GM19468 (cell line): ENCODE results near the gene FOXP3.
"Not testable (repeated sequence)": the region's sequence is repeated elsewhere in the genome, so short reads cannot be mapped to it uniquely, and the experiment has no call there.

Experiments used
- ATAC-seq: cut with Tn5 transposase; IDR thresholded peaks from one replicate; pipeline ENCODE4 v1.9.1; 2021; ENCODE audit warnings: mild to moderate bottlenecking, moderate library complexity, moderate number of reproducible peaks; ENCODE audit not compliant: unreplicated experiment; ENCODE audit errors: extremely low read depth

The FOXP3 gene

DNA sequence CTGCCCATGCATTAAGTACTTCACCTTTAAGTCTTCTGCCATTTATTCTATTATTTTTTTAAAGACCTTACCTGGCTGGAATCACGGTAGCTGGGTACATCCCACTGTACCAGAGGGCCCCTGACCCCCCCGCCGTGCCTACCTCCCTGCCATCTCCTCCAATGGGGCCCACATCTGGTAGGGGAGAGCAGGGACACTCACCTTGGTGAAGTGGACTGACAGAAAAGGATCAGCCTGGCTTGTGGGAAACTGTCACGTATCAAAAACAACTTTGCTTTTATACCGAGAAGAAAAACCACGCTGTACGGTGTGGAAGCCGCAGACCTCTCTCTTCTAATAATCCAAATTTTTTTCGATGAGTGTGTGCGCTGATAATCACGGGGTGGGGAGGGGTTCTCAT lies at the start of gene FOXP3:
Gene FOXP3 (minus strand): TSS at position 251 of the 400 bp plus-strand sequence. CDS start 6,205 bp downstream, outside the sequence.
- no peak for ATAC-seq

- ATAC-seq, result no peak
Observed at GRCh38 chrX:49312176-49312575, 47.7 kb upstream of the FOXP3 start.

DNA sequence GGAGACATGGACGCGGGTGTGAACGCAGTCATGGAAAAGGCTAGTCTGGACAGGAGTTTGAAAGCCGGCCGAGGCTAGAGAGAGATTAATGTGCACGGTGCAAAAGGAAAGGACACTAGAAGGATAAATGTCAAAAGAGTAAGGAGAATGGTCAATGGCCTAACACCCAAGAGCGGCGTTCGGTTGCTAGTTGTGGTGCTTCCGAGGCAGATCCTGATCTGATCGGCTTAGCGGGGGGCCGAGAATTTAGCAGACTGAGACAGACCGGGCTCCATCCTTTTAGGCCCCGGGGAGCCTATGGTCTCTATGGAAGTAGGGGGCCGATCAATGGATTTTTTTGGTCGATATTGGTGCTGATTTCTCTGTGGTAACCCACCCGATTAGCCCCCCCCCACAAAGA lies 45.9 kb upstream of the FOXP3 start:
- no peak for ATAC-seq

DNA sequence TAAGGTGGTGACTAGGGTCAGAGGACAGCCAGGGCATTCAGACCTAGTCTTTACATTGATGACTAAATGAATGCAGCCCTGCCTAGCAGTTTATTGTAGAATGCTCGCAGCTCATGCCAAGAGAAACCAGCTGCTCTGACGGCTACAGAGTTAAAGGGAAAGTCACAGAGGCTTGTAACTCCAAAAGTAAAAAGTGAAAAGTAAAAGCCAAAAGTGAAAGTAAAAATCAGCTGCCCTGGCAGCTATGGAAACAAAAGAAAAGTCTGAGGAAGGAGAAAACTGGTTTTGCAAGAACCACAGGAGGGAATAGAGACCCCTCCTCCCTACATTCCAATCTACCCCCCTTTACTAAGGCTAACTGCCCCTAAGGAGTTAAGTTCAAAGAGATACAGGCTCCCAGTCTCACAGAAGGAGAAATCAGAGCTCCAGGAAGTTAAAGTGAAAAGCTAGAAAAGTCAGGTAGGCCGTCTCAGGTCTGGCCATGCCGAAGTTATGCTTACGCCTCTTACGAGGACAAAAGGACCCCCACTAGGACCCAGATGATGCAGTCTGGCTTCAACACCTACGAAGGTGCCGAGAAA lies 45.0 kb upstream of the FOXP3 start:
- no peak for ATAC-seq

- no peak for ATAC-seq
Observed at GRCh38 chrX:49308604-49309269, 44.2 kb upstream of the FOXP3 start.

DNA sequence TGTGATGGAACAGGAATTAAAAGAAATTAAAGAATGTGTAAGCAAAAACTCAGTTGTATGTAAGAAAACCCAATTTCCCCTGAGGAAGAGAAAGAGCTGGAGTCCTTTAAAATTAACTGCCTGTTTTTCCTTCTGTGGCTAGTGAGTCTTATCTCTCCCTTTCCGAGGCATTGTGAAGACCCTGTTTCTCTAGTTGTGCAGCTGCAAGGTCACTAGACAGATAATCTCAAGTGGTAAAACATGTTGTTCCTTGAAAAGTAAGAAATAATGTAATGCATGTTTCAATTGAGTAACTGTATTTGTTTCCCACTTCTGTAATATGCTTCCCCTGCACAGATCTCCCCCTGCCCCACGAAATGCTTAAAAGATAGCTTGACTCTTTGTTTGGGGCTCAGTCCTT lies 43.3 kb upstream of the FOXP3 start:
- not testable (repeated sequence) for ATAC-seq

DNA sequence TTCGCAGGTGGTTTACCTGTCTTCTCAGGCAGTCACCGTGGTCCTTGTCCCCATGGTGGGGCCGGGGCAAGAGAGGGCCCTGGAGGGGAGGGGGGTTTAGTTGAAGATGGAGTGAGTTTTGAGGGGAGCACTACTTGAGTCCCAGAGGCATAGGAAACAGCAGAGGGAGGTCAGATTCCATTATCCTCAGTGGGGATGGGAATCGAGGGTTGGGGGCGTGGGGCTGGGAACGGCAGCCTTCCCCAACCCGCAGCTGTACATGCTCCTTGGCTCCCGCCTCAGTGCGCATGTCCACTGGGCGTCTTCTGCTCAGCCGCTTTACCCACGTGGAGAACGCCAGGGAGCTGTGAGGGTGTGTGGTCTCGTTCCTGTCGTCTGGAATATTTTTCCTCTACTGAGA lies 38.8 kb upstream of the FOXP3 start, which contains the start of gene GAGE10:
Gene GAGE10 (plus strand): TSS at position 301 of the 400 bp plus-strand sequence. CDS start 1,214 bp downstream, outside the sequence.
- ATAC-seq, result no peak

DNA sequence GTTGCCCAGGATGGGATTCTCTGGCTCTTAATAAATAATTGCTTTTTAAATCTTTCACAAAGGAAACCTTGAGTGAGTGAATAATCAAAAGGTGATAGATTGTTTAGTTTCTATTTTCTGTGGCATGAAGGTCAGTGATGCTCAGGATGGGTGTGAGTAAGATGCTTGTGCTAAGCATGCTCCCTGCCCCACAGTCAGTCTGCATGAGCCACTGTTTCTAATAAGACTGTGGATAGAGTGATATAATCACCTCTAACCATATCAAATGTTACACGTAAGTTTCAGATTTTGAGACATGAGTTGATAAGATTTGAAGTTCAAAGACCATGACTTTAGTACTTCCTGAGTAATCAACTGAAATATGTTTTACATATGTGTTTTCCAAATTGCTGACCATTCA lies 36.2 kb upstream of the FOXP3 start:
- no peak for ATAC-seq

GRCh38 chrX:49299293-49299692 lies 34.8 kb upstream of the FOXP3 start:
- not testable (repeated sequence) for ATAC-seq

DNA sequence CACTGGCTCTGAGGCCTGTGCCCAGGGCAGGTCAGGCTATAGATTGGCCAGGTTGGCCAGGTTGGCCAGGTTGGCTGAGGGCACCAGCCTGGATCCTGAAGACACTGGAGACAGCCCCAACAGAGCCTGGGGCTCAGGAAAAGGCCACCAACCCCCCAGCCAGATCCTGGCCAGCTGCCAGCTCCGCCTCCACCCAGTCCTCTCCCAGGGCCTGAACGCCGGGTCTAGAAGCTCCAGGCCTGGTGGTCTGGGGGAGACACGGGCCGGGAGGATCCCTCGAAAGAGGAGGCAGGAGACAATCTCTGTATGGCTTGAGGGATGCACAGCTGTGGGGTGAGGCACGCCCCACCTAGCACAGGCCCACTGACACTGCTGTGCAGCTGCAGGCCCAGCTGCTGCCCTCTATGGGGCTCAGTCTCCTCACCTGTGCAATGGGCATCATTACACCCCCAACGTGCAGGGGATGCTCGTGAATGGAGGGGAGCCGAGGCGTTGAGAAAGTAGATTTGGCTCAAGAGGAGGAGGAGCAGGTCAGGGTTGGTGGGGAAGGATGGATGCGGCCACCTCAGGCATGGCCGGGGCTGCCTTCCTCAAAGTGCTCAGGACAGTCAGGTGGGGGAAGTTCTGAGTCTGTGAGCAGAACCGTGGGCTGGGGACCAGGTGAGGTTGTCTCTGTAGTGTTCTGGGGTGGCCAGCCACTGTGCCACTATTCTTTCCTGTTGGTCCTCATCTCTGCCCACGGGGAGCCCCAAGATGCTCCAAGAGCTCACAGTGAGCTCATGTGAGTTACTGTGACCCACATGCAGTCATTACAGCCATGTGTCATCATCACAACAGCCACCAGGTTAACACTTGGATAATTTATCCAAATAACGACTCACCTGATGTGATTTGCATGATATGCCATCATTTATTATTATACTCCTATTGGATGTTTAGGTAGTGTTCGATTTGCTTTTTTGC lies 28.2 kb upstream of the FOXP3 start:
- no peak for ATAC-seq

DNA sequence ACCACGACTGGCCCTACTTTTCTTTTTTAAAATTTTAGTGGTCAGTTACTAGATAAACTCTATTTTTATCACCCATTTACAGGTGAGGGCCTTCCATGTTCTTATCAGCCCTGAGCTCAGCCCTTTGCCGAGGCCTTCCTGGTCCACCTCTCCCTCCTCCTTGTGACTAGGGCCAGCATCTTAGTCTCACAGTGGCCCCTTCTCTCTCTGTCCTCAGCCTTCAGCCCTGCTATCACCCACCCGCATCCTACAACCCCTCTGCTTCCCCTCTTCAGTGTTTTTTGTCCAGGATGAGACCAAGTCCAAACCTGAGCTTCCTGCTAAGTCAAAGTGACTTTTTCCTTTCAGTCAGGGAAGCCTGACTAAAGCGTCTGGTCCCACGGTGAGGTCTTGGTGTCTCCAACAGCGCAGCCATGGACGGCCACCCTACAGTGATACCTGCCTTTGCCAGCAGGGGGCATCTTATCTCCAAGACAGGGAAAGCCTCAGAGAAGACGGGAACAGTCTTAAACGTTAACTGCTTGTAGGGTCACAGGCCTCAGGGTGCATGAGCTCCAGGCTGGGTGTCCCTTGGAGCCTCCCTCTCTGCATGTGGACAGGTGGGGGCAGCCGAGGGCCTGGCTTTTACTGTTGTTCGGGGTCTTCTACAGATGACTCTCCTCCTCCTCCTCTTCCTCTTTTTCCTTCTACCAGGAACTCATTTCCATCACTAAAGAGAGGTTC lies 27.3 kb upstream of the FOXP3 start:
- no peak for ATAC-seq

- ATAC-seq, result no peak
Observed at GRCh38 chrX:49290215-49290614, 25.7 kb upstream of the FOXP3 start.

DNA sequence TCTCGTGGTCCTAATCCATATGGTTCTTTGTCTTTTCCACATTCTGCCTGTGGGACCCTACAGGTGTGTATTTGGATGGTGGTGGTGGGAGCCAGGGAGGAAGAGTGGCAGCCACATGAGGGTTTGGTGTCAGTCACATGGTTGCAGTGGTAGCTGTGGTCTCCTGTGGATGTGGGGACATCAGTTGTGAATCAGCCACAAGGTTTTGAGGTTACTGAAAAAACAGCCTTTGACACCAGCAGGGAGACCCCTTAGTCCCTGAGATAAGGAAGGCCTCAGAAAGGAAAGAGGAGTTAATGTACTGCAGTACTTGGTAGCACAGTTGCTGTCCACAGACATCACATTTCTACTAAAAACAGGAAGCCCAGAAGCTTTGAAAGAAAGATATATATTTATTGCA lies 23.2 kb upstream of the FOXP3 start:
- ATAC-seq, result no peak

- ATAC-seq, result no peak
Observed at GRCh38 chrX:49286581-49286980, 22.1 kb upstream of the FOXP3 start.

- ATAC-seq, result no peak
Observed at GRCh38 chrX:49286136-49286535, 21.6 kb upstream of the FOXP3 start.

DNA sequence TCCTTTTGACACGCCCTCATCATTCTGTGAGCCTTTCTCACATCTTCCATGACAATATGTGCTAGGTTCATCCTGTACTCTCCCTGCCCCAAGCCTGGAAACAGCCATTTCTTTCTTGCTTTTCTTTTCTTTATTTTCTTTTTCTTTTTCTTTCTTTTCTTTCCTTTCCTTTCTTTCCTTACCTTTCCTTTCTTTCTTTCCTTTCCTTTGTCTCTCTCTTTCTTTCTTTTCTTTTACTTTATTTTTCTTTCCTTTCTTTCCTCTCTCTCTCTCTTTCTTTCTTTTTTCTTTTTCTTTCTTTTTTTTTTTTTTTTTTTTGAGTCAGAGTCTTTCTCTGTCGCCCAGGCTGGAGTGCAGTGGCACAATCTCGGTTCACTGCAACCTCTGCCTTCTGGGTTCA lies 19.7 kb upstream of the FOXP3 start:
- ATAC-seq, result no peak

DNA sequence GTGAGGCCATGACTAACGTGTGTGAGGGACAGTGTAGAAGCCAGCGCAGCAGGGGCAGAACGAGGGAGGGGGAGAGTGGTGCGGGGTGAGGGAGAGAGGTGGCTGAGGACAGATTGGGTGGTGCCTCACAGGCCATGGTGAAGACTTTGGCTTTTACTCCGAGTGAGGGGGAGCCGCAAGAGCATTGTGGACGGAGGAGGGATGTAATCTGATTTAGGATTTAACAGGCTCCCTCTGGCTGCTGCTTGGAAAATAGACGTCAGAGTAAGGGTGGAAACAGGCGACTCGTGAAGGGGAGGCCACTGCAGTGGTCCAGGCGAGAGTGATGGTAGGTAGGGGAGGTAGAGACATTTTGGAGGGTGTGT lies 18.1 kb upstream of the FOXP3 start:
- ATAC-seq, result no peak

GRCh38 chrX:49278081-49278480 lies 13.6 kb upstream of the FOXP3 start:
- no peak for ATAC-seq

DNA sequence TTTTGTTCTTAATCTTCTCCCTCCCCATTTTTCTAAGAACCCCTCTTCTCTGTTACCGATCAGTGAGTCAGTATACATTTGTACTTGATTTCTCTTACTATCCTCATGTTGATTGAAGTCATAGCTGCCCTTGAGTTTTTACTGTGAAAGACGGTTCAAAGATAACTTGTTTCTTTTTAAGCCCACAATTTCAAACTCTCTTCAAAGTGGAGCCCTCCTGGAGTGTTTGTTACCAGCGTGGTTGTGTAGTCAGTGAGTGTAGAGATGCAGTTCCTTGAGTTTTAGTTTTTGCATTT lies 13.0 kb upstream of the FOXP3 start:
- ATAC-seq, result no peak

DNA sequence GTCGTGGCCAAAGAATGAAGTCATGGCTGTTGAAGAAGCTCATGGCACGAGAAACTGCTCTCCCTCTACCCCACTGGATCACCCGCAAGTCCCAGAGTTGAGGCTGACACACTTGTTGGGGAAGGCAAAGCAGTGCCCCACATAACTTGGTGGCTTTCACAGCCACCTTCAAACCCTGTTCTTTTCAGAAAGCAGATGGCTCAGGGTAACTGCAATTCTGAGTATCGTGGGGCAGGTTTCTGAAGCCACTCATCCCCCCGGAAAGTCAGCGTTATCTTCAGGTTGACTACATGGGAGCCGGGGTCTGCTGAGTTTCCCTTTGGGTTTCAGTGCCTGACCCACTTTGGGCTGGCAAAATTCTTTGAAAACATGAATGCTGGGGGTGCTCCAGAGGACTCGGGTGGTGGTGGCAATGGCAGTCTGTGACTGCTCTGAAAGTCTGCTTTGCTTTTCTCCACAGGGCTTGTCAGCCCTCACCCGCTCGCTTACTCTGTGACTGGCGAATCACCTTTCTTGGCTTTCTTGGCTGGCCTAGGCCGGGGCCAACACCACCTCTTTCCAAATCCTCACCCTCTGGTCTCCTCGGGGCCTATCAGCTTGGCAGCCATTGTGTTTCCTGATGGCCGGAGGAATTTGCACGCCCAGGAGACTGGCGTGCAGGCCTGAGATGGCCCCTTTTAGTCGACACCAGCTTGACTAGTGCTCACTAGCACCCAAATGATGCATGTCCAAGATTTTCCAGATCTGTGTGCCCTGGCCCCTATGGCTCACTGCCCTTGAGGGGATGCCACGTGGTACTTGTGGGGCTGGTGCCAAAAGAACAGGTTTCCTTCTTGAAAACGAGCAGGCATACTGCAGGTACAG lies 12.4 kb upstream of the FOXP3 start:
- no peak for ATAC-seq
